GM12878 (cell line): ENCODE measurements around the gene EVX2. TPM values are rescaled to one million over a fixed set of nuclear protein-coding genes. Genes with fewer than 3 reads are reported as not detected.

ENCODE experiments used
- ATAC-seq: fragments of 200-7000 bp; cut with Tn5 transposase; 3 replicates; pipeline ENCODE4 v1.9.1; 2020; ENCODE audit warnings: mild to moderate bottlenecking, moderate library complexity
- BruUV-seq: library from RNA; stranded (reverse); fragments of 400-500 nt; replicated peaks from 2 replicates; lab custom pipeline; 2021; lab: Mats Ljungman, UMichigan
- CTCF ChIA-PET: fragments of 300-600 bp; sonication (Branson Sonifier 250); formaldehyde crosslinking; extraction: SDS; loops from one replicate; lab custom pipeline; 2021; ENCODE audit warnings: inconsistent platforms; lab: Yijun Ruan, JAX
- POLR2A ChIA-PET: fragments of 350-600 bp; formaldehyde crosslinking; extraction: SDS; loops from one replicate; lab custom pipeline; 2021; ENCODE audit warnings: inconsistent platforms; lab: Charles Lee
- RAD21 ChIA-PET: fragments of 300-600 bp; sonication (Branson Sonifier 250); formaldehyde crosslinking; loops from one replicate; lab custom pipeline; 2023; ENCODE audit warnings: antibody characterized with exemption; ENCODE audit not compliant: unreplicated experiment; lab: Charles Lee
- SMC1A ChIA-PET: fragments of 300-600 bp; sonication (Branson Sonifier 250); formaldehyde crosslinking; loops from one replicate; lab custom pipeline; 2023; ENCODE audit not compliant: unreplicated experiment, uncharacterized antibody; lab: Charles Lee
- DNase-seq: peaks from one replicate; pipeline ENCODE4 v3.0.0-alpha.2; 2011; ENCODE audit warnings: low read depth, low spot score
- FAIRE-seq: peaks from 3 replicates; lab custom pipeline; 2011; peaks lifted over from hg19 to GRCh38; lab: Jason Lieb, UNC
- H2AFZ ChIP-seq: 2 replicates; pipeline ENCODE4 v1.6.0; 2011; ENCODE audit warnings: low read depth, low read length, control low read depth; ENCODE audit not compliant: control insufficient read depth
- H3K27ac ChIP-seq: 2 replicates; pipeline ENCODE4 v1.5.1; 2011; ENCODE audit warnings: control low read depth; ENCODE audit not compliant: control insufficient read depth, insufficient read depth
- H3K27me3 ChIP-seq, 2 experiments: replicated peaks in 1 of 2; 2 replicates each; pipeline versions ENCODE4 v1.6.0 to v1.6.1; 2011; ENCODE audit warnings: low read length in 1 of 2; ENCODE audit not compliant: control insufficient read depth in 2 of 2, insufficient read depth in 2 of 2
- H3K36me3 ChIP-seq, 2 experiments: 2 replicates each; pipeline ENCODE4 v1.5.1; 2011; ENCODE audit warnings: low read length in 1 of 2; ENCODE audit not compliant: control insufficient read depth in 2 of 2, insufficient read depth in 2 of 2
- H3K4me1 ChIP-seq: 2 replicates; pipeline ENCODE4 v1.6.1; 2011; ENCODE audit warnings: mild to moderate bottlenecking, low read length, moderate library complexity, mixed read lengths; ENCODE audit not compliant: control insufficient read depth, insufficient read depth
- H3K4me2 ChIP-seq: 2 replicates; pipeline ENCODE4 v1.6.0; 2011; ENCODE audit warnings: control low read depth; ENCODE audit not compliant: control insufficient read depth, insufficient read depth
- H3K4me3 ChIP-seq: fragments of 200-600 bp; sonication (generic); 2 replicates; pipeline ENCODE4 v1.5.1; 2016
- H3K79me2 ChIP-seq: 2 replicates; pipeline ENCODE4 v1.6.0; 2011; ENCODE audit warnings: low read length; ENCODE audit not compliant: control insufficient read depth, insufficient read depth
- H3K9ac ChIP-seq: 2 replicates; pipeline ENCODE4 v1.8.0; 2011; ENCODE audit warnings: low read length, control low read depth, mixed read lengths; ENCODE audit not compliant: control insufficient read depth, insufficient read depth
- H3K9me3 ChIP-seq: replicated peaks from 3 replicates; pipeline ENCODE4 v1.5.1; 2011; ENCODE audit warnings: mild to moderate bottlenecking, low read length; ENCODE audit not compliant: control insufficient read depth, insufficient read depth
- H4K20me1 ChIP-seq: 2 replicates; pipeline ENCODE4 v1.6.0; 2011; ENCODE audit not compliant: control insufficient read depth, insufficient read depth
- ATF7 ChIP-seq: fragments of 450-650 bp; IDR thresholded peaks from 2 replicates; pipeline ENCODE4 v1.6.1; 2016; ENCODE audit warnings: low read depth, mild to moderate bottlenecking
- BHLHE40 ChIP-seq, 2 experiments: fragments of 450-650 bp in 1 of 2; IDR thresholded peaks; 2 replicates each; pipeline ENCODE4 v1.6.1; 2011 to 2017; ENCODE audit warnings: low read depth in 2 of 2, borderline replicate concordance in 1 of 2, improper control_type of control experiment in 1 of 2, low read length in 1 of 2, mild to moderate bottlenecking in 1 of 2
- ESRRA ChIP-seq: IDR thresholded peaks from 2 replicates; pipeline ENCODE4 v1.6.1; 2012; ENCODE audit warnings: mild to moderate bottlenecking, low read length, improper control_type of control experiment
- GABPA ChIP-seq: IDR thresholded peaks from 2 replicates; pipeline ENCODE4 v1.6.1; 2014; ENCODE audit warnings: antibody characterized with exemption, low read depth, mild to moderate bottlenecking, inconsistent platforms
- GATAD2B ChIP-seq: fragments of 450-650 bp; conservative IDR thresholded peaks from 2 replicates; pipeline ENCODE4 v1.6.1; 2017; ENCODE audit warnings: low read depth, mild to moderate bottlenecking, moderate library complexity
- HCFC1 ChIP-seq: fragments of 150-350 bp; IDR thresholded peaks from 2 replicates; pipeline ENCODE4 v1.6.1; 2014; ENCODE audit warnings: low read length
- MLLT1 ChIP-seq: fragments of 450-650 bp; IDR thresholded peaks from 2 replicates; pipeline ENCODE4 v1.6.1; 2016; ENCODE audit warnings: mild to moderate bottlenecking
- NFIC ChIP-seq: IDR thresholded peaks from 2 replicates; pipeline ENCODE4 v1.6.1; 2012; ENCODE audit warnings: low read depth, mild to moderate bottlenecking, inconsistent platforms, low read length, moderate library complexity
- ZNF207 ChIP-seq: fragments of 450-650 bp; IDR thresholded peaks from 2 replicates; pipeline ENCODE4 v1.6.1; 2014; ENCODE audit warnings: antibody characterized with exemption, mild to moderate bottlenecking, borderline replicate concordance
- ZSCAN29 ChIP-seq: fragments of 450-650 bp; IDR thresholded peaks from 2 replicates; pipeline ENCODE4 v1.6.1; 2017; ENCODE audit warnings: mild to moderate bottlenecking, moderate library complexity
- WGBS: methylation state at CpG from one replicate; pipeline ENCODE4 v1.1.6; 2016; ENCODE audit warnings: low lambda C conversion rate; ENCODE audit not compliant: insufficient replicate concordance, insufficient coverage; ENCODE audit errors: missing lambda C conversion rate; 5-methylcytosine and 5-hydroxymethylcytosine counted together
- in situ Hi-C: fragments of 300-500 bp; cut with MboI; formaldehyde crosslinking; loops from 9 replicates; pipeline ENCODE4 v1.14.3; 2018; ENCODE audit warnings: mixed read lengths
- intact Hi-C: fragments of 100-400 bp; cut with micrococcal nuclease; formaldehyde crosslinking; loops from one replicate; pipeline ENCODE4 v1.14.2; 2022; ENCODE audit not compliant: unreplicated experiment
- polyA plus RNA-seq, 11 experiments: library from polyadenylated mRNA; depleted of rRNA in 4 of 11; unstranded in 6 of 11; stranded (reverse) in 5 of 11; fragments of >200 nt; fragmentation: Nextera tagmentation in 4 of 11; fragmentation: Illumina TruSeq in 1 of 11; extraction: Ambion mirVana in 4 of 11; extraction: Trizol in 1 of 11; gene quantifications; 1 replicate in 1 of 11; 2 replicates in 10 of 11; pipeline versions ENCODE4 v1.2.1 to v1.2.3, GENCODE V29; 2011 to 2016; ENCODE audit warnings: inconsistent platforms in 2 of 11, missing spikeins in 2 of 11, low read depth in 1 of 11
- total RNA-seq, 4 experiments: library from RNA; depleted of rRNA in 3 of 4; stranded (reverse); fragments of >200 nt in 3 of 4; fragmentation: Illumina TruSeq in 1 of 4; extraction: Trizol in 1 of 4; gene quantifications; 2 replicates each; pipeline versions ENCODE4 v1.2.1 to v1.2.3, GENCODE V29; 2013 to 2021
- TF ChIP-seq, protein P1 (sequence below): IDR thresholded peaks from 2 replicates; pipeline ENCODE4 v1.6.1; 2011; ENCODE audit warnings: borderline replicate concordance, low read depth, mild to moderate bottlenecking, moderate library complexity, low read length; ENCODE audit not compliant: insufficient read depth, poor library complexity, severe bottlenecking

EVX2 gene
- total and polyA plus RNA-seq, 10 of the 15 experiments (the other 5 are each of a cell fraction or from before 2014, with no cell fraction given) = not detected

GRCh38 chr2:176099728-176100546 is 16.2 kb upstream of the EVX2 start, which contains the start of gene HOXD12 (continued):
- no peak for TF ChIP-seq MLLT1
- TF ChIP-seq ATF7 = no peak
- no peak for TF ChIP-seq ESRRA
- TF ChIP-seq, protein P1, sequence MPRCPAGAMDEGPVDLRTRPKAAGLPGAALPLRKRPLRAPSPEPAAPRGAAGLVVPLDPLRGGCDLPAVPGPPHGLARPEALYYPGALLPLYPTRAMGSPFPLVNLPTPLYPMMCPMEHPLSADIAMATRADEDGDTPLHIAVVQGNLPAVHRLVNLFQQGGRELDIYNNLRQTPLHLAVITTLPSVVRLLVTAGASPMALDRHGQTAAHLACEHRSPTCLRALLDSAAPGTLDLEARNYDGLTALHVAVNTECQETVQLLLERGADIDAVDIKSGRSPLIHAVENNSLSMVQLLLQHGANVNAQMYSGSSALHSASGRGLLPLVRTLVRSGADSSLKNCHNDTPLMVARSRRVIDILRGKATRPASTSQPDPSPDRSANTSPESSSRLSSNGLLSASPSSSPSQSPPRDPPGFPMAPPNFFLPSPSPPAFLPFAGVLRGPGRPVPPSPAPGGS = no peak
- no peak for TF ChIP-seq ZSCAN29
- no peak for TF ChIP-seq NFIC

DNA sequence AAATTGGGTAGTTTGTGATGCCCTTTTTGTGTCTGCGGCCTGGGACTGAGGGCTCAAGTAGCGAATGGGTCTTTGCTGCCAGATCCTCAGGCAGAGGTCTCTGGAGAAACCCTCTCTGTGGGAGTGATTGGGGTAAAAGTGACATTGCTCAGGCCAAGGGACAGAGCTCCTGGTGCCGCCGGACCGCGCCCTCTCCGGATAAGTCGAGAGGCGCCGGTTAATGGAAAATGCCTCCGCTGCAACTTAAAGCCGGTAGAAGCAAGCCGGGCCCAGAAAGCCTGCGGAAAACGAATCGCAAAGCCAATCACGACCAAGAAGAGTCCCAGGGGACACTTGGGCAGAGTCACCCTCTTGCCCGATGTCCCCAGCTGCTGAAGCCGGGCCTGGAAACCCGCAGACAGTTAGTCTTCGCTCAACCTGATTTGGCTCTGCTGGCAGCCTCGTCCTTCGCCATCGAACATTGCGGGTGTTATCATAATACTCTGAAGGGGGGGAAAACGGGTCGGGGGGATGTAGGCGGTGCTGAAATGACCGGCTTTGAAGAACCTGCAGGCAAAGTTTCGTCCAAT is 15.5 kb upstream of the EVX2 start:
- Histone ChIP-seq H3K27me3 (peaks cover 14 to 35% of the 10 kb centered on the region in 2 experiments), H3K9ac (no peak overlapping the region), H3K4me1 (peaks cover 3% of the 10 kb centered on the region; the same call in 1 of the 2 replicates), H3K4me2 (no peak overlapping the region), H4K20me1 (no peaks in the 10 kb centered on the region), H3K36me3 (no peaks in the 10 kb centered on the region), H3K4me3 (no peak overlapping the region), H3K79me2 (no peaks in the 10 kb centered on the region), H2AFZ (no peak overlapping the region), H3K9me3 (no peaks in the 10 kb centered on the region; the same call in 2 of the 3 replicates), H3K27ac (no peak overlapping the region)
- ChIA-PET RAD21 (interaction anchor here (0.7 kb wide), 1 partner anchor 409 kb away, joined by 3 read pairs; no protein-coding TSS in a partner anchor), POLR2A (no interaction called here), CTCF (interaction anchor here (0.8 to 2.2 kb wide), 2 partner anchors 11 to 411 kb away, joined by 3 to 9 read pairs; no protein-coding TSS in a partner anchor), SMC1A (no interaction called here)
- intact Hi-C loops = no loop called here
- FAIRE-seq = no peak
- 40% methylated on average over 26 of the region's 30 CpGs for WGBS
- ATAC-seq = no peak
- in situ Hi-C loops = loop anchor here (5.0 kb wide), 2 partner anchors 412 to 732 kb away; no protein-coding TSS in a partner anchor
- DNase-seq = no peak
- BruUV-seq = no TSS peak
- TF ChIP-seq GATAD2B (no peak), GABPA (no peak), BHLHE40 (IDR thresholded peaks at IDR 0.05; ENCODE audit: borderline replicate concordance in 1 of 2, low read depth in 2 of 2, low read length in 1 of 2) (no peak), HCFC1 (no peak), ZNF207 (no peak), ZSCAN29 (no peak)
- TF ChIP-seq, all 136 proteins: peak for 0
